K562 (cell line): Measurements from ENCODE around the gene PARD3. TPM values are rescaled to one million over a fixed set of nuclear protein-coding genes. Genes with fewer than 3 reads are reported as not detected.
A peak's percentile ranks its signal among the peaks of the same experiment; 100 is the strongest.

Experiments used
- BMI1 ChIP-seq: fragments of 150-350 bp; IDR thresholded peaks from 2 replicates; pipeline ENCODE4 v1.6.1; 2014; ENCODE audit warnings: low read length
- TCF3 ChIP-seq: sonication (generic); formaldehyde crosslinking; IDR thresholded peaks from 2 replicates; pipeline ENCODE4 v1.4.0; 2020; ENCODE audit warnings: mild to moderate bottlenecking, missing genetic modification reagents
- ZNF133 ChIP-seq: fragments of 250-450 bp; sonication (Bioruptor Pico); IDR thresholded peaks from 2 replicates; pipeline ENCODE4 v1.4.0; 2020; ENCODE audit warnings: mild to moderate bottlenecking
- polyA plus RNA-seq, 8 experiments: library from polyadenylated mRNA; depleted of rRNA in 4 of 8; stranded (reverse) in 5 of 8; unstranded in 3 of 8; fragments of >200 nt; fragmentation: Nextera tagmentation in 2 of 8; fragmentation: Illumina TruSeq in 1 of 8; extraction: Ambion mirVana in 2 of 8; extraction: Trizol in 1 of 8; gene quantifications; 2 replicates each; pipeline versions ENCODE4 v1.2.1 to v1.2.3, GENCODE V29; 2011 to 2014; ENCODE audit warnings: inconsistent platforms in 1 of 8, missing spikeins in 1 of 8
- total RNA-seq, 7 experiments: library from RNA; depleted of rRNA in 6 of 7; stranded (reverse); fragments of >200 nt in 6 of 7; fragmentation: Illumina TruSeq in 2 of 7; extraction: Trizol in 2 of 7; gene quantifications; 2 replicates each; pipeline versions ENCODE4 v1.2.1 to v1.2.3, GENCODE V29; 2011 to 2021; ENCODE audit warnings: low replicate concordance in 1 of 7
- TF ChIP-seq, protein P1 (sequence below): fragments of 450-650 bp; IDR thresholded peaks from 2 replicates; pipeline ENCODE4 v1.6.1; 2016; ENCODE audit warnings: mild to moderate bottlenecking, moderate library complexity
- TF ChIP-seq, protein P2 (sequence below): sonication (generic); formaldehyde crosslinking; IDR thresholded peaks from 2 replicates; pipeline ENCODE4 v1.8.0; 2023; ENCODE audit warnings: missing genetic modification reagents, mild to moderate bottlenecking, borderline replicate concordance
- TF ChIP-seq, protein P3 (sequence below): fragments of 450-650 bp; IDR thresholded peaks from 2 replicates; pipeline ENCODE4 v1.6.1; 2018; ENCODE audit warnings: mild to moderate bottlenecking, low read depth; ENCODE audit not compliant: partially characterized antibody

Gene PARD3
- total and polyA plus RNA-seq, 9 of the 15 experiments (the other 6 are each of a cell fraction or from before 2014, with no cell fraction given): 2.7 to 11.7 (median 7.7) TPM

DNA sequence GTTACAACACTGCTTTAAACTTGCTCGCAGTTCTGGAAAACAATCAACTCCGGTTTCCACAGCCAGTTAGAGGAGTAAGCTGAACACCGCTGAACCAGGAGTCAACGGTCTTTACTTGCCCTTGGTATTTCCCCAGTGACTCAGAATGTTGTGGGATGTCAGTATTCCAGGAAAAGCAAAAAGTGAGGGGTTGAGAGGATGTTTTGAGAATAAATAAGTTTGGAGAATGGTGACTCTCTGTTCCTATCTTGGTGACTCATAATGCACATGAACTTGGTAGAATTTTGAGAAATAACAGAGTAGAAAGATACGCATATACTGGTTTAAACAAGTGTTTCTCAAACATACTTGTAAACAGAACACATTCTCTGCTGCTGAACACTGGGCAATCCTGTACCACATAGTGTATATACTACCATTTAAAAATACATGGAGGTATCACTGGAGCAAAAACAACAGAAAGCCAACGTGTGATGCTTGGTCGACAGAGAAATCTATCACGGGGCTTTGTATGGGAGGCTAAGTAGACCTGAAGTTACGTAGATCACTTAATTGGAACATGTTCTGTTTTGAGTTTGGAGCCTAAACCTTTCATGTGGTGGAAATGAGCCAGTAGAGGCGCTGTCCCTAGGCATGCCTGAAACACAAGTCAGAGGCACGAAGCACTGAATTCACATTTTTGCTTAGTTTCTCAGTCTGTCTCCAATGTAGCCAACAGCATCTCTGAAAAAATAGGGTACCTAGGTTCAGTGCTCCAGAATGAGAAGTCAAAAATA is 534.3 kb downstream of the PARD3 start (continued):
- TF ChIP-seq, protein P1, sequence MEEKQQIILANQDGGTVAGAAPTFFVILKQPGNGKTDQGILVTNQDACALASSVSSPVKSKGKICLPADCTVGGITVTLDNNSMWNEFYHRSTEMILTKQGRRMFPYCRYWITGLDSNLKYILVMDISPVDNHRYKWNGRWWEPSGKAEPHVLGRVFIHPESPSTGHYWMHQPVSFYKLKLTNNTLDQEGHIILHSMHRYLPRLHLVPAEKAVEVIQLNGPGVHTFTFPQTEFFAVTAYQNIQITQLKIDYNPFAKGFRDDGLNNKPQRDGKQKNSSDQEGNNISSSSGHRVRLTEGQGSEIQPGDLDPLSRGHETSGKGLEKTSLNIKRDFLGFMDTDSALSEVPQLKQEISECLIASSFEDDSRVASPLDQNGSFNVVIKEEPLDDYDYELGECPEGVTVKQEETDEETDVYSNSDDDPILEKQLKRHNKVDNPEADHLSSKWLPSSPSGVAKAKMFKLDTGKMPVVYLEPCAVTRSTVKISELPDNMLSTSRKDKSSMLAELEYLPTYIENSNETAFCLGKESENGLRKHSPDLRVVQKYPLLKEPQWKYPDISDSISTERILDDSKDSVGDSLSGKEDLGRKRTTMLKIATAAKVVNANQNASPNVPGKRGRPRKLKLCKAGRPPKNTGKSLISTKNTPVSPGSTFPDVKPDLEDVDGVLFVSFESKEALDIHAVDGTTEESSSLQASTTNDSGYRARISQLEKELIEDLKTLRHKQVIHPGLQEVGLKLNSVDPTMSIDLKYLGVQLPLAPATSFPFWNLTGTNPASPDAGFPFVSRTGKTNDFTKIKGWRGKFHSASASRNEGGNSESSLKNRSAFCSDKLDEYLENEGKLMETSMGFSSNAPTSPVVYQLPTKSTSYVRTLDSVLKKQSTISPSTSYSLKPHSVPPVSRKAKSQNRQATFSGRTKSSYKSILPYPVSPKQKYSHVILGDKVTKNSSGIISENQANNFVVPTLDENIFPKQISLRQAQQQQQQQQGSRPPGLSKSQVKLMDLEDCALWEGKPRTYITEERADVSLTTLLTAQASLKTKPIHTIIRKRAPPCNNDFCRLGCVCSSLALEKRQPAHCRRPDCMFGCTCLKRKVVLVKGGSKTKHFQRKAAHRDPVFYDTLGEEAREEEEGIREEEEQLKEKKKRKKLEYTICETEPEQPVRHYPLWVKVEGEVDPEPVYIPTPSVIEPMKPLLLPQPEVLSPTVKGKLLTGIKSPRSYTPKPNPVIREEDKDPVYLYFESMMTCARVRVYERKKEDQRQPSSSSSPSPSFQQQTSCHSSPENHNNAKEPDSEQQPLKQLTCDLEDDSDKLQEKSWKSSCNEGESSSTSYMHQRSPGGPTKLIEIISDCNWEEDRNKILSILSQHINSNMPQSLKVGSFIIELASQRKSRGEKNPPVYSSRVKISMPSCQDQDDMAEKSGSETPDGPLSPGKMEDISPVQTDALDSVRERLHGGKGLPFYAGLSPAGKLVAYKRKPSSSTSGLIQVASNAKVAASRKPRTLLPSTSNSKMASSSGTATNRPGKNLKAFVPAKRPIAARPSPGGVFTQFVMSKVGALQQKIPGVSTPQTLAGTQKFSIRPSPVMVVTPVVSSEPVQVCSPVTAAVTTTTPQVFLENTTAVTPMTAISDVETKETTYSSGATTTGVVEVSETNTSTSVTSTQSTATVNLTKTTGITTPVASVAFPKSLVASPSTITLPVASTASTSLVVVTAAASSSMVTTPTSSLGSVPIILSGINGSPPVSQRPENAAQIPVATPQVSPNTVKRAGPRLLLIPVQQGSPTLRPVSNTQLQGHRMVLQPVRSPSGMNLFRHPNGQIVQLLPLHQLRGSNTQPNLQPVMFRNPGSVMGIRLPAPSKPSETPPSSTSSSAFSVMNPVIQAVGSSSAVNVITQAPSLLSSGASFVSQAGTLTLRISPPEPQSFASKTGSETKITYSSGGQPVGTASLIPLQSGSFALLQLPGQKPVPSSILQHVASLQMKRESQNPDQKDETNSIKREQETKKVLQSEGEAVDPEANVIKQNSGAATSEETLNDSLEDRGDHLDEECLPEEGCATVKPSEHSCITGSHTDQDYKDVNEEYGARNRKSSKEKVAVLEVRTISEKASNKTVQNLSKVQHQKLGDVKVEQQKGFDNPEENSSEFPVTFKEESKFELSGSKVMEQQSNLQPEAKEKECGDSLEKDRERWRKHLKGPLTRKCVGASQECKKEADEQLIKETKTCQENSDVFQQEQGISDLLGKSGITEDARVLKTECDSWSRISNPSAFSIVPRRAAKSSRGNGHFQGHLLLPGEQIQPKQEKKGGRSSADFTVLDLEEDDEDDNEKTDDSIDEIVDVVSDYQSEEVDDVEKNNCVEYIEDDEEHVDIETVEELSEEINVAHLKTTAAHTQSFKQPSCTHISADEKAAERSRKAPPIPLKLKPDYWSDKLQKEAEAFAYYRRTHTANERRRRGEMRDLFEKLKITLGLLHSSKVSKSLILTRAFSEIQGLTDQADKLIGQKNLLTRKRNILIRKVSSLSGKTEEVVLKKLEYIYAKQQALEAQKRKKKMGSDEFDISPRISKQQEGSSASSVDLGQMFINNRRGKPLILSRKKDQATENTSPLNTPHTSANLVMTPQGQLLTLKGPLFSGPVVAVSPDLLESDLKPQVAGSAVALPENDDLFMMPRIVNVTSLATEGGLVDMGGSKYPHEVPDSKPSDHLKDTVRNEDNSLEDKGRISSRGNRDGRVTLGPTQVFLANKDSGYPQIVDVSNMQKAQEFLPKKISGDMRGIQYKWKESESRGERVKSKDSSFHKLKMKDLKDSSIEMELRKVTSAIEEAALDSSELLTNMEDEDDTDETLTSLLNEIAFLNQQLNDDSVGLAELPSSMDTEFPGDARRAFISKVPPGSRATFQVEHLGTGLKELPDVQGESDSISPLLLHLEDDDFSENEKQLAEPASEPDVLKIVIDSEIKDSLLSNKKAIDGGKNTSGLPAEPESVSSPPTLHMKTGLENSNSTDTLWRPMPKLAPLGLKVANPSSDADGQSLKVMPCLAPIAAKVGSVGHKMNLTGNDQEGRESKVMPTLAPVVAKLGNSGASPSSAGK: peak; percentile 24; the same call in 1 of the 2 replicates
- TF ChIP-seq BMI1 (no peak), TCF3 (CRISPR knock-in tag) (0 out of 2 replicates have a peak, but pooled peaks have one; percentile 7), ZNF133 (CRISPR knock-in tag) (no peak)
- TF ChIP-seq, protein P2, sequence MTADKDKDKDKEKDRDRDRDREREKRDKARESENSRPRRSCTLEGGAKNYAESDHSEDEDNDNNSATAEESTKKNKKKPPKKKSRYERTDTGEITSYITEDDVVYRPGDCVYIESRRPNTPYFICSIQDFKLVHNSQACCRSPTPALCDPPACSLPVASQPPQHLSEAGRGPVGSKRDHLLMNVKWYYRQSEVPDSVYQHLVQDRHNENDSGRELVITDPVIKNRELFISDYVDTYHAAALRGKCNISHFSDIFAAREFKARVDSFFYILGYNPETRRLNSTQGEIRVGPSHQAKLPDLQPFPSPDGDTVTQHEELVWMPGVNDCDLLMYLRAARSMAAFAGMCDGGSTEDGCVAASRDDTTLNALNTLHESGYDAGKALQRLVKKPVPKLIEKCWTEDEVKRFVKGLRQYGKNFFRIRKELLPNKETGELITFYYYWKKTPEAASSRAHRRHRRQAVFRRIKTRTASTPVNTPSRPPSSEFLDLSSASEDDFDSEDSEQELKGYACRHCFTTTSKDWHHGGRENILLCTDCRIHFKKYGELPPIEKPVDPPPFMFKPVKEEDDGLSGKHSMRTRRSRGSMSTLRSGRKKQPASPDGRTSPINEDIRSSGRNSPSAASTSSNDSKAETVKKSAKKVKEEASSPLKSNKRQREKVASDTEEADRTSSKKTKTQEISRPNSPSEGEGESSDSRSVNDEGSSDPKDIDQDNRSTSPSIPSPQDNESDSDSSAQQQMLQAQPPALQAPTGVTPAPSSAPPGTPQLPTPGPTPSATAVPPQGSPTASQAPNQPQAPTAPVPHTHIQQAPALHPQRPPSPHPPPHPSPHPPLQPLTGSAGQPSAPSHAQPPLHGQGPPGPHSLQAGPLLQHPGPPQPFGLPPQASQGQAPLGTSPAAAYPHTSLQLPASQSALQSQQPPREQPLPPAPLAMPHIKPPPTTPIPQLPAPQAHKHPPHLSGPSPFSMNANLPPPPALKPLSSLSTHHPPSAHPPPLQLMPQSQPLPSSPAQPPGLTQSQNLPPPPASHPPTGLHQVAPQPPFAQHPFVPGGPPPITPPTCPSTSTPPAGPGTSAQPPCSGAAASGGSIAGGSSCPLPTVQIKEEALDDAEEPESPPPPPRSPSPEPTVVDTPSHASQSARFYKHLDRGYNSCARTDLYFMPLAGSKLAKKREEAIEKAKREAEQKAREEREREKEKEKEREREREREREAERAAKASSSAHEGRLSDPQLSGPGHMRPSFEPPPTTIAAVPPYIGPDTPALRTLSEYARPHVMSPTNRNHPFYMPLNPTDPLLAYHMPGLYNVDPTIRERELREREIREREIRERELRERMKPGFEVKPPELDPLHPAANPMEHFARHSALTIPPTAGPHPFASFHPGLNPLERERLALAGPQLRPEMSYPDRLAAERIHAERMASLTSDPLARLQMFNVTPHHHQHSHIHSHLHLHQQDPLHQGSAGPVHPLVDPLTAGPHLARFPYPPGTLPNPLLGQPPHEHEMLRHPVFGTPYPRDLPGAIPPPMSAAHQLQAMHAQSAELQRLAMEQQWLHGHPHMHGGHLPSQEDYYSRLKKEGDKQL (CRISPR knock-in tag): no peak
- TF ChIP-seq, protein P3, sequence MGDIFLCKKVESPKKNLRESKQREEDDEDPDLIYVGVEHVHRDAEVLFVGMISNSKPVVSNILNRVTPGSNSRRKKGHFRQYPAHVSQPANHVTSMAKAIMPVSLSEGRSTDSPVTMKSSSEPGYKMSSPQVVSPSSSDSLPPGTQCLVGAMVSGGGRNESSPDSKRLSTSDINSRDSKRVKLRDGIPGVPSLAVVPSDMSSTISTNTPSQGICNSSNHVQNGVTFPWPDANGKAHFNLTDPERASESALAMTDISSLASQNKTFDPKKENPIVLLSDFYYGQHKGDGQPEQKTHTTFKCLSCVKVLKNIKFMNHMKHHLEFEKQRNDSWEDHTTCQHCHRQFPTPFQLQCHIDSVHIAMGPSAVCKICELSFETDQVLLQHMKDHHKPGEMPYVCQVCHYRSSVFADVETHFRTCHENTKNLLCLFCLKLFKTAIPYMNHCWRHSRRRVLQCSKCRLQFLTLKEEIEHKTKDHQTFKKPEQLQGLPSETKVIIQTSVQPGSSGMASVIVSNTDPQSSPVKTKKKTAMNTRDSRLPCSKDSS: no peak
